Activated naive CD4-positive, alpha-beta T cell treated with anti-CD3 and anti-CD28 coated beads, Interleukin-2, amount 50 U/mL, for 72 hours (primary cell): ENCODE measurements around the gene SUMO4. TPM values are rescaled to one million over a fixed set of nuclear protein-coding genes. Genes with fewer than 3 reads are reported as not detected.

Source experiments
- ATAC-seq, 2 donors: fragments of 150-1000 bp; cut with Tn5 transposase; 2 replicates each; pipeline ENCODE4 v1.10.0; 2021; ENCODE audit warnings: mild to moderate bottlenecking in 2 of 2, moderate library complexity in 2 of 2
- DNase-seq, 2 donors: peaks; one replicate each; pipeline ENCODE4 v3.0.0; 2021 to 2022; ENCODE audit warnings: low spot score in 2 of 2
- H3K27ac Mint-ChIP-seq, 2 donors: one replicate each; pipeline ENCODE4 v1.8.0; 2022; ENCODE audit warnings: mild to moderate bottlenecking in 2 of 2, mixed read lengths in 2 of 2
- H3K36me3 Mint-ChIP-seq, 2 donors: one replicate each; pipeline ENCODE4 v1.8.0; 2022; ENCODE audit warnings: mixed read lengths in 2 of 2
- H3K9me3 Mint-ChIP-seq, 2 donors: one replicate each; pipeline ENCODE4 v1.8.0; 2022; ENCODE audit warnings: mixed read lengths in 2 of 2
- total RNA-seq, 2 donors: library from RNA; stranded (reverse); gene quantifications; one replicate each; pipeline ENCODE4 v1.2.3, GENCODE V29; 2022

The SUMO4 gene
- total RNA-seq, 2 donors from 2014 or later = 10.0 to 11.2 TPM

DNA sequence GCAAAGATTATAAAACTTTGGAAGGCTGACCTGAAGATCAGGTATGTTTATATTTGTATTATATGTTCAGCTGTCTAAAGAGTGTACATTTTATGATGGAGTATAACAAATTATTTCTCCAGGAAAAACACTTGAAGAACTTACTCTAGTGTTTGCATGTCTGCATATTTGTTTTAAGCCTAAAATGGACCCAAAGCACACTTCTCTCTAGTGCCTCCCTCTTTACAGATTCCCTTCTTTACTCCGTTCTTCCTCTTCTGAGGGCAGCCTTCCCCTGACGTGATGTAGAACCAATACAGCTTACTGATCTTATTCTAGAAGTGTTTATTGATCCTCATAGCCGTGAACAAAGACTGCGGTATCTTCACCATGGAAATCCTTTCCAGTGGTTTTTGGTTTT, 13.9 kb downstream of the SUMO4 start:
- no peak for ATAC-seq
- Mint-ChIP-seq H3K27ac (peak overlapping the region in 1 of 2 donors; percentile 92), H3K9me3 (peaks cover 9 to 15% of the 10 kb centered on the region in 2 donors), H3K36me3 (peaks cover 0 to 37% of the 10 kb centered on the region in 2 donors)
- no peak for DNase-seq

DNA sequence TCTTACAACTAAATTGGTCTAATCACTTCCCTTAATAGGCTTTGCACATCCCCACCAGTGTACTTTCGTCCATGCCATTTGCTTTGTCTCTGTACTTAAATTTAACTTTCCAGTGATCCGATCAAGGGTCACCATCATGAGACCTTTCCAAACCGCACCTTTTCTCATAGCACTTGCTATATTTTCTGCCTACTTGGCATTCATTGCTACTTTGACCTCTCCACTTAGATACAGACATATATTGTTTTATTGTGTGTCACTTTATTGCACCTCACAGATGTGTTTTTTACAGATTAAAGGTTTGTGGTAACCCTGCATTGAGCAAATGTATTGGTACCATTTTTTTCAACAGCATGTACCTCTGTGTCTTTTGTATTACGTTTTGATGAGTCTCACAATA, 14.8 kb downstream of the SUMO4 start:
- H3K9me3 Mint-ChIP-seq = peaks cover 9 to 15% of the 10 kb centered on the region in 2 donors
- no peak overlapping the region for H3K27ac Mint-ChIP-seq

DNA sequence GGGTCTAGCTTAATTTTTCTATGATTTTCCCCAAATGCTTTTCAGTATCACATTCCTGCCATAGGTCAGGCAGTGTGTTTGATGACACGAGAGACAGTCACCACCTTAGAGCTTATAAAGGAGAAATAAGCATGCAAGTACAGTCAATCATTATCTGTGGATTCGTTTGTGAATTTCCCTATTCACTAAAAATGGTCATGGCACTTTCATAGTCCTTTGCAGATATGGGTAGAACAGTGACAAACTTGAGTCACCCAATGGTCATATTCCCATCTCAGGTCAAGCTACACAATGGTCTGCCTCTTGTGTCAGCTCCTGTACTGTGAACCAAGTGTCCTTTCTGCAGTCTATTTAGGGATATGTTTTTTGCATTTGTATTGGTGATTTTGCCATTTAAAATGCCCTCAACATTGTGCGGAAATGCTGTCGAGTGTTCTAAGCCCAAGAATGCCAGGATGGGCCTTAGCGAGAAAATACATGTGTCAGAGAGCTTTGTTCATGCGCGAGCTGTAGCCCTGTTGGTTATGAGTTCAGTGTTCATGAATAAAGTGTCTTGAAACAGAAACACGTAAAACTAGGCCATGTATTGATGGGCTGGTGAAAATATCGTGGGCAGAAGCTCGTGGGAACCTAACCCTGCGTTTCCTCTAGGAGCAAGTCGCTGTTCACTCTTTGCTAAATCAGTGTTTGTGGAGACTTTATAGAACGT, 19.8 kb downstream of the SUMO4 start:
- H3K27ac Mint-ChIP-seq = peak overlapping the region in 1 of 2 donors; percentile 53
- peaks cover 0 to 11% of the 10 kb centered on the region in 2 donors for H3K36me3 Mint-ChIP-seq
- DNase-seq (no peak), ATAC-seq (peak; percentile 14 to 56)
- peaks cover 8 to 9% of the 10 kb centered on the region in 2 donors for H3K9me3 Mint-ChIP-seq

More for the DNA sequence above, 14.8 kb downstream of the SUMO4 start:
- DNase-seq (no peak), ATAC-seq (no peak)
- H3K36me3 Mint-ChIP-seq = peaks cover 0 to 37% of the 10 kb centered on the region in 2 donors

DNA sequence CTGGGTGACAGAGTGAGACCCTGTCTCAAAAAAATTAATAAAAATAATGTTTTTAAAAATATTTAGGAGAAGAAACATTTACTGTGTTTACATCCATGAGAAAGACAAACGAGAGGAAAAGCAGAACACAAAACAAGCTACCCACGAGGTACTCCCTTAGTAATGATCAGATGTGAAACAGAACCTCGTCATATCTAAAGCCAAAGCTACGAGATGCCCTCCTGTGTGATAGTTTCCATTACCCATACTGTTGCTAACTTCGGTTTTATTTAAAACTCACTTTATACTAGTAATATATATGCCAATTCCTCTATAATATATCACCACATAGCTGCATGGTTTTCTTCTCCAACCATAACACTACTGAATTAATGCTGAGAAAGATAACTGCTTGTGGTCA, 21.1 kb downstream of the SUMO4 start:
- Mint-ChIP-seq H3K27ac (no peak overlapping the region), H3K36me3 (no peaks in the 10 kb centered on the region), H3K9me3 (peaks cover 4 to 5% of the 10 kb centered on the region in 2 donors)
- DNase-seq = no peak
- ATAC-seq = peak in 1 of 2 donors; percentile 20

DNA sequence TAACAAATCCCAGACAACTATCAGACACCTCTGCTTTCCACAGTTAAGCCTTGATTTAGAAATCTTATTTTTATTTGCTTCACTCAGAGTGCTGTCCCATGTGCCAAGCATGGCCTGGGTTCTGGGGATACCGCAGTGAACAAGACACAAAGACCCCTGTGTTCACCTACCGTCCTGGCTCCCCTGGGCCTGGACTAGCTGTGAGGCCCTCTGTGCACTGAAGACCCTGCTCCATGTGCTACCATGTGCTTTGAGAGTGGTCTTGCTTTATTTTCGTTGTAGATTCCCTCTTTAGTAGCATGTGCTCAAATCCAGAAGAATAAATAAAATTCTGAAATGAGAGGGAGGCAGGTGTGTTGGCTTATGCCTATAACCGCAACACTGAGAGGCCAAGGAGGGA, 22.5 kb downstream of the SUMO4 start:
- no peak overlapping the region for H3K27ac Mint-ChIP-seq
- ATAC-seq (no peak), DNase-seq (no peak)
- H3K36me3 Mint-ChIP-seq = no peaks in the 10 kb centered on the region
- H3K9me3 Mint-ChIP-seq = no peaks in the 10 kb centered on the region

DNA sequence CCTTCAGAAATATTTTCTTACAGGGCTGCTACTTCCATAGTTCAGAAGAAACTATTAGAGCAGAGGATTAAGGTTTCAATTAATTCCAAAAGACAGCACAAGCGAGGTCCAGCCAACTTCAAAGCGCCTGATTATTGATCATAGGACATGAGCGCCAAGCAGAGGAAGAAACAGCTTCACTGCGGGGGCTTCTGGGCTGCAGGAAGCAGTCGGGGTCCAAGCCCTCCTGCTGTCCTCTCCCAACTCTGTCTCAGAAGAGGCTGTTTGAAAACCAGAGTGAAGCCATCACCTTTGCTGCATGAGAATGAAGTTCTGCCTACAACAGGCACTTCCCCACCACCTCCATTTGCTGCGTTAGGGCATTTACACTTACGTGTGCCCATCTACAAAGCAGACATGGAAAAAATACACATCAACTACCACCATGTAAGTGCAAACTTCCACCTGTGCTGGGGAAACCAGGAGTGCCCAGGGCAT, 23.9 kb downstream of the SUMO4 start:
- Mint-ChIP-seq H3K9me3 (no peaks in the 10 kb centered on the region), H3K36me3 (no peaks in the 10 kb centered on the region), H3K27ac (peak overlapping the region in 1 of 2 donors; percentile 22)
- DNase-seq = no peak
- no peak for ATAC-seq

DNA sequence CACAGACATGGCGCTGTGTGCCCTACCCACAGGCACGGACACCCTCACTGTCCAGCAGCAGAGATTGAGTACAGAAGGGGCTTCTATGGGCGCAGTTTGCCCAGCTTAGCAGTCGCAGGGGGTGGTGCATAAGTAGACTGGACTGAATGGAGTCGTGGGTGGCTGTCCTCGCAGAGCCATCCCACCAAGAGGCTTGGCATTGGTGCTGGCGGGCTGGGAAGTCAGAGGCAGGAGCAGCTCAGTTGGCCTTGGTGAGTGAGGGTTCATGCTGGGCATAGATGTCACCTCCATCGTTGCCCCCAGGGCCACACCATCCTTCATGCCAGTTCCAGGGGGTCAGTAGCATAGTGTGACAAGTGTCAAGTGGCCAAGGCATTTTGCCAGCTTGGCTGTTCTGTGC, 25.2 kb downstream of the SUMO4 start:
- Mint-ChIP-seq H3K36me3 (no peaks in the 10 kb centered on the region), H3K9me3 (no peaks in the 10 kb centered on the region), H3K27ac (no peak overlapping the region)
- ATAC-seq (peak in 1 of 2 donors; percentile 8), DNase-seq (no peak)

DNA sequence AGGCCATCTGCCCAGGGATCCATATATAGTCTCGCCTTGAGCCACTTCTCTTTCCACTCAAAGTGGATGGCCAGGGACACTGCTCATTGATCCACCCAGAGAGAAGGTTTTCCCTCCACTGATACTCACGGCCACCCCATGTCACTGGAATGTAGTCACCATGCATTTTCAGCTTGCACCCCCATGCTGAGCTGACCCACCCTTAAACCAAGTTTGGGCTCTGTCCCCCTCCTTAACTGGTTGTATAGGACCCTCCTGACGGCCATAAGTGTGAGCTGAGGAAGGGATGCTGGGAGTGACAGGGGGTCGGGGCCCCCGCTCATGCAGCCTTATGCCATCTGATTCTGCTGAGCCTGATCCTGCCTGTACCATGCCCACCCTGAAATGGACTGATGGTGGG, 25.7 kb downstream of the SUMO4 start:
- no peak for DNase-seq
- Mint-ChIP-seq H3K9me3 (no peaks in the 10 kb centered on the region), H3K27ac (peak overlapping the region in 1 of 2 donors; percentile 13), H3K36me3 (no peaks in the 10 kb centered on the region)
- ATAC-seq = peak in 1 of 2 donors; percentile 7

DNA sequence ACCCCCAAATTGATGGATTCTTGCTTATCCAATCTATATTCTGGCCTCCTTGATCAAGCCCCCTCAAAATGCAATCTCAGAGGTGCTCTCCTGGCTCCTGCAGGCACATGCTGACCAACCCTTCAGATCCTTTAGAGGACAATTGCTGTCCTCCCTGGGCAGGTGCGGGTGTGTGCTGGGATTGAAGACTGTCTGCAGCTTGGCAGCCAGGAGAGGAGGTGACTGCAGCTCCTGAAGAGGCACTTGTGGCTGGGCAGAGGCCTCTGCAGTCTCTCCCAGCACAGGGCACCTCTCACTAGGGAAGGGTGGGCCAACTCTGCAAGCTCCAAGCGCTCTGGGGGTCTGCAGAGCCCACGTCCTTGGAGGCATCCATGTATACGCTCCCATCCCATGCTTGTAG, 28.5 kb downstream of the SUMO4 start:
- no peaks in the 10 kb centered on the region for H3K36me3 Mint-ChIP-seq
- ATAC-seq (no peak), DNase-seq (no peak)
- peak overlapping the region in 1 of 2 donors; percentile 63 for H3K27ac Mint-ChIP-seq
- no peaks in the 10 kb centered on the region for H3K9me3 Mint-ChIP-seq

DNA sequence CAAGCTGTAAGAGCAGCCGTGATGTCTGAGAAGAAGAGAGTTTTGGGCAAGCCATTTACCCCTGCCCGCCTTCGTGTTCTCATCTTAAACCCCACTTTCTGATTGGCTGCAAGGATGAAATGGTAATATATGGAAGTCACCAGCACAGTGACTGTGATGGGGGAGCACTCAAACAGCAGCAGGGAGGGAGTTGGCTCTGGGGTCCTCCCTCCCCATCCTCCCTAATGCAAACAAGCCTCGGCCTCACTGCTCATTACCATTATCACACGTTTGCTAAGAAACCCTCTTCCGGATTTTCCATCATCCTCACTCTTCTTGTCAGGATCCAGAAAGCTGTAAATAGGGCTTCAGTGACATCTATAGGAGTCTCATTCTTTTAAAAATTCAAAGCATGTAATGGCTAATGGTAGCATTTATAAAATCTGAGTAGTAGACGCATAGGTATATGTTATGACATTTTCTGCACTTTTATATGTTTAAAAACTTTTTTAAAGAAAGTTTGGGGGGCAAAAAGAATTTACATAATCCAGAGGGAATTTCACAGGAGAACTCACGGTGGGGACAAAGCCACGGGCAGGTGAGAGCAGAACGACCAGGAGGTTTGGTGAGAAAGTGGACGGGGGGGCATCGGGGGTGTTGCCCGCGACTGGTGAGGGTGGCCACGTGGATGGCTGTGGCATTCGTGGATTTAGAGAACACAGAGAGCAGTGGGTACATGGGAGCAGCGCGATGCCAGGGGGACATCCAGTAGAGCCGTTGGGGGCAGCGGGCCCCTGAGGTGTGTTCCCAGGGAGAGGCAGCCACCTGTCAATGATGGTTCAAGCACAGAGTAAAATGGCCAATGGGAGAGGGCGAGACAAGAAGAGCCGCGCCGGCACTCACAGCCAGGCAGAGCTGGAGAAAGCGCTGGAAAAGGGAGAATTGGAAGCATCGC, 29.6 kb downstream of the SUMO4 start:
- ATAC-seq = no peak
- no peaks in the 10 kb centered on the region for H3K9me3 Mint-ChIP-seq
- no peak for DNase-seq
- H3K36me3 Mint-ChIP-seq = no peaks in the 10 kb centered on the region
- peak overlapping the region in 1 of 2 donors; percentile 44 for H3K27ac Mint-ChIP-seq

DNA sequence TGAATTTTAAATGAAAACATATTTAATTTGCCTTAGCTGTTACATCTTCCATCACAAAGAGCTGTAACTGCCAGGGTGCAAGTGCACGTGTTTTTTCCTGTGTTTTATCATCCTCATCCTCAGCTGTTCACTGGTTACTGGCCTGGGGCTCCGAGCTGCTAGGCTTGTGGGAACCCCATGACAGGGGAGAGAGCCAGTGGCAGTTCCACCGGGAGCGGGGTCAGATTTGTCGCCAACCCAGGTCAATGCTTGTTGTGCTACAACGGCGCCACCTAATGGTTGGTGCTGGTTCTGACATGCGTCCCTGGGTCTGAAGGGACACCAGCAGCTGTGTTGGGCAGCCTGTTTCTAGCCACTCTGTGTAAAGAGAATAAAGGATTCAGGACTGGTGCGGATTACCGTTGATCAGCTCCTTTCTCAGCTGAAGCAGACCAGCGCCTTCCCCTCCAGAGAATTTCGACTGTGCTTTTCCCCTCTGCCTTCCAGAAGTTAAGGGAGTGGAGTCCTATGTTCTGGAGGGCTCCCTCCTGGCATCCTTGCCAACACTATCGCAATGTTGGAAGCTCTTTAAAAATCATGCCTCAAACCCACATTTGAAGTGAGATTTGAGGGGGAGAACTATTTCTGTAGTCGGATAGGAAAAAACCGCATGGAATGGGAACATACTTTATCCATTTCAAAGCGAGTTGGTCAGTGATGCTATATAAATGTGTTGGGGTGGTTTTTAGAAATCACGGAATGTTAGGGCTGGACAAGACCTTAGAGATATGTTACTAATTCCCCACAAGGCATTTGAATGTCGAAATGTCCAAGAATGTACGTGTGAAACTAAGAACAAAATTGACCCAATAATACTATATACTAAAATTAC, 32.1 kb downstream of the SUMO4 start:
- H3K27ac Mint-ChIP-seq = peak overlapping the region in 1 of 2 donors; percentile 47
- DNase-seq (peak; percentile 89 to 97), ATAC-seq (peak; percentile 74 to 98)
- no peaks in the 10 kb centered on the region for H3K36me3 Mint-ChIP-seq
- H3K9me3 Mint-ChIP-seq = no peaks in the 10 kb centered on the region

DNA sequence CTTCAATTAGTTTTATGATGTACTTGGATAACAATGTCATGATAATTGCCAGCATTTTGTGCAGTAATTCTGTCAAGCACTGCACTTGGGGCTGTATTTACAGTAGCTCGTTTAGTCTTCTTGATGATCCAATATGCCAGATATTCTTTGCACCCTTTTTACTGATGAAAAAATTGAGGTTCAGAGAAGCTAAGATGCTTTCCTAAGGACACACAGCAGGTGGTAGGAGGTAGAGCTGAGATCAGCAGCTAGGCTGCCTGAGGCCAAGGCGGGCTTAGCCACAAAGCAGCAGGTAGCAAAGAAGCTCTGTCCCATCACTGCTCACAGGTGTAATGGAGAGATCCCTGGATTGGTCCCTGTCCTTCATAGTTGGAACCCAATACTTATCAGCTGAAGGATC, 33.3 kb downstream of the SUMO4 start:
- DNase-seq = no peak
- no peak overlapping the region for H3K27ac Mint-ChIP-seq
- H3K9me3 Mint-ChIP-seq = no peaks in the 10 kb centered on the region
- H3K36me3 Mint-ChIP-seq = no peaks in the 10 kb centered on the region
- no peak for ATAC-seq

DNA sequence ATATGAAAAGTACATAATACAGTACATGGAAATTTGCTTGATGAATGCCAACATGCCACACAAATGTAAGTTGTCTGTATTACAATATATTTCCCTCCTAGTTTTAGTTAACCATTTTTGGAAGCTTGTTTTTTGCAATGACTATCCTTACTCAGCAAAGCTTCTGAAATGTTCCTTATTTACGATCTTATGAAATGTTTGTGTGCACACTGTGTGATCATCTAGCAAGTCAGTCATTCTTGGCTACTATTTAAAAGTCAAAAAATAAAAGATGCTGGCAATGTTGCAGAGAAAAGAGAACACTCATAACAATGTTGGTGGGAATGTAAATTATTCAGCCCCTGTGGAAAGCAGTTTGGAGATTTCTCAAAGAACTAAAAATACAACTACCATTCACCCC, 33.8 kb downstream of the SUMO4 start:
- no peaks in the 10 kb centered on the region for H3K9me3 Mint-ChIP-seq
- no peak overlapping the region for H3K27ac Mint-ChIP-seq
- DNase-seq = no peak
- no peak for ATAC-seq
- H3K36me3 Mint-ChIP-seq = no peaks in the 10 kb centered on the region

DNA sequence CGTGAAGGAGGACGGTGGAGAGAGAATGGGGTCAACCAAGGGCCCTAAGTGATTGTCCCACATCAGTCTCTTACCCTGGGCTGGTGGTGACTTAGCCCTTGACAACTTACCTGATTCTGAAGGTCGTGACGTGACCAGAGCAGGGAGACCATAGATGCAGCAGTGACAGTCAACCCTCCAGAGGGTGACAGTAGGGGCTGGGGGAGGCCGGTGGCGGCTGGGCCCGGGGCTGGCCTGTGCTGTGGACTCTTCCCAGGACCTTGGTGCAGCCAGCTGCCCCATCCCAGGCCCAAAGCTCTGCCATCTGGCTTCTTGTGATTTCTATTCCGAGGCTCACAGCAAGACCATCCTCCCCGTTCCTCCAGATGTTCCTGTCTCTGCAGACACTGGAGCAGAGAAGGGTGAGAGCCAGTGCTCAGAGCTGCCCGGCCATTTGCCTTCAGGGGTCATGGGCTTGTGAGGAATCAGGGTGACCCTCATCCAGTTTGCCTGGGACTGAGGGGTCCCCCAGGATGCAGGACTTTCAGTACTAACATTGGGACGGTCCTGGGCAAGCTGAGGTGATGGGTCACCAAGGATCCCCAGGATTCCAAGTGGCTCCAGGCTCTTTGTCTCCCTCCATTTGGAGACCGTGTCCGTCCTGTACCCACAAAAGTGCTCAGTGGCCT, 36.0 kb downstream of the SUMO4 start:
- H3K9me3 Mint-ChIP-seq = no peaks in the 10 kb centered on the region
- peak in 1 of 2 donors; percentile 6 for ATAC-seq
- no peak for DNase-seq

DNA sequence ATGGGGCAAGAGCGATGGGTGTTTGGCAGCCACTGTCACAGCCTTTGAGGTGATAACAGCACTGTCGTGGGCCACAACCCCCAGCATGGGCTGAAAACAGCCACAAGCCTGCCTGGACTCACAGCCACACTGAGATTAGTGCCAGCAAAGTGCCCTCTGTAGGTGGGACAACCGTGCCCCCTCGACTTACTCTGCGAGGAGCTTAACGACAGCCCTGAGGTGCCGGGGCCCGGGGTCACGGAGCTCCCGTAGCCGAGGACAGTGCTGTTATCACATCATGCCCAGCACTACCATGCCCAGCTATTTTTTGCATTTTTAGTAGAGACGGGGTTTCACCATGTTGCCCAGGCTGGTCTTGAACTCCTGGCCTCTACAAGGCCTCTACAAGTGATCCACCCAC, 36.6 kb downstream of the SUMO4 start:
- peak overlapping the region in 1 of 2 donors; percentile 51 for H3K27ac Mint-ChIP-seq
- H3K9me3 Mint-ChIP-seq = no peaks in the 10 kb centered on the region
- ATAC-seq (peak in 1 of 2 donors; percentile 7), DNase-seq (no peak)
- H3K36me3 Mint-ChIP-seq = no peaks in the 10 kb centered on the region

More for the DNA sequence above, 36.0 kb downstream of the SUMO4 start:
- Mint-ChIP-seq H3K27ac (peak overlapping the region in 1 of 2 donors; percentile 51), H3K36me3 (no peaks in the 10 kb centered on the region)

DNA sequence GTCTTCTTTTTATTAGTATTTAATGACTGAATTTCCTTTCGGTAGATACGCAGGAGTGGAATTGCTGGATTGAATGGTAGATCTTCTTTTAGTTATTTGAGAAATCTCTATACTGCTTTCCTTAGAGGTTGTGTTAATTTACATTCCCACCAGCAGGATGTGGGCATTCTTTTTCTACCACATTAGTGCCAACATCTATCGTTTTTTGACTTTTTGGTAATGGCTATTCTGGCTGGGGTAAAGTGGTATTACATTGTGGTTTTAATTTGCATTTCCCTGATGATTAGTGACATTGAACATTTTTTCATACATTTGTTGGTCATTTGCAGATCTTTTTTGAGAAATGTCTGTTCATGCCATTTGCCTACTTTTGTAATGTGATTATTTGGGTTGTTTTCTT, 37.1 kb downstream of the SUMO4 start:
- H3K9me3 Mint-ChIP-seq = no peaks in the 10 kb centered on the region
- H3K36me3 Mint-ChIP-seq = no peaks in the 10 kb centered on the region
- DNase-seq (no peak), ATAC-seq (no peak)
- no peak overlapping the region for H3K27ac Mint-ChIP-seq
